HL-60 (cell line): ENCODE measurements around the gene DHRS9.

ENCODE experiments used
- POLR2AphosphoS5 ChIP-seq: IDR thresholded peaks from 2 replicates; pipeline ENCODE4 v1.6.1; 2012; ENCODE audit warnings: low read depth
- TF ChIP-seq, protein P1 (sequence below): IDR thresholded peaks from one replicate; pipeline ENCODE4 v1.5.1; 2011; ENCODE audit warnings: low read length, control low read depth, inconsistent platforms; ENCODE audit not compliant: insufficient read depth

DNA sequence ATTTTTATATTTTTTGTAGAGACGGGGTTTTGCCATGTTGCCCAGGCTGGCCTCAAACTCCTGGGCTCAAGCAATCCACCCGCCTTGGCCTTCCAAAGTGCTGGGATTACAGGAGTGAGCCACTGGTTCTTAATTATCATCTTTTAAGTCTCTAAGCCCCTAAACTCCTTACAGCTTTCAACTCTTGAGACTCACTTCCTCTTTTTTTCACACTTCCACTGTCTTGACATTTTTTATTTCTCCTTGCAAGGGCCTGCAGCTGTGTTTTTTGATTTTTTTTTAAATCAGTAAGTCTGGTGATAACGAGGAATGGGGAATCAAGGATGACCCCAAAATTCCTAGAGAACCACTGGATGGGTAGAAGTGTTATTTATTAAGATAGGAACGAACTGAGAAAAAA lies 29.7 kb upstream of the DHRS9 start:
- TF ChIP-seq, protein P1, sequence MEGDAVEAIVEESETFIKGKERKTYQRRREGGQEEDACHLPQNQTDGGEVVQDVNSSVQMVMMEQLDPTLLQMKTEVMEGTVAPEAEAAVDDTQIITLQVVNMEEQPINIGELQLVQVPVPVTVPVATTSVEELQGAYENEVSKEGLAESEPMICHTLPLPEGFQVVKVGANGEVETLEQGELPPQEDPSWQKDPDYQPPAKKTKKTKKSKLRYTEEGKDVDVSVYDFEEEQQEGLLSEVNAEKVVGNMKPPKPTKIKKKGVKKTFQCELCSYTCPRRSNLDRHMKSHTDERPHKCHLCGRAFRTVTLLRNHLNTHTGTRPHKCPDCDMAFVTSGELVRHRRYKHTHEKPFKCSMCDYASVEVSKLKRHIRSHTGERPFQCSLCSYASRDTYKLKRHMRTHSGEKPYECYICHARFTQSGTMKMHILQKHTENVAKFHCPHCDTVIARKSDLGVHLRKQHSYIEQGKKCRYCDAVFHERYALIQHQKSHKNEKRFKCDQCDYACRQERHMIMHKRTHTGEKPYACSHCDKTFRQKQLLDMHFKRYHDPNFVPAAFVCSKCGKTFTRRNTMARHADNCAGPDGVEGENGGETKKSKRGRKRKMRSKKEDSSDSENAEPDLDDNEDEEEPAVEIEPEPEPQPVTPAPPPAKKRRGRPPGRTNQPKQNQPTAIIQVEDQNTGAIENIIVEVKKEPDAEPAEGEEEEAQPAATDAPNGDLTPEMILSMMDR, result no peak
- no peak for TF ChIP-seq POLR2AphosphoS5
